Hepatocyte (in vitro differentiated cells): ENCODE data around the gene FBXL12. TPM values are rescaled to one million over a fixed set of nuclear protein-coding genes. Genes with fewer than 3 reads are reported as not detected.
A peak's percentile ranks its signal among the peaks of the same experiment; 100 is the strongest.
"Not testable (repeated sequence)": the region's sequence is repeated elsewhere in the genome, so short reads cannot be mapped to it uniquely, and the experiment has no call there.

Experiments
- DNase-seq: peaks from one replicate; pipeline ENCODE4 v3.0.0-alpha.2; 2016; ENCODE audit warnings: low spot score
- H2AFZ ChIP-seq: fragments of 200-600 bp; sonication (generic); 2 replicates; pipeline ENCODE4 v1.6.0; 2016; ENCODE audit warnings: antibody characterized with exemption, mild to moderate bottlenecking
- H3K27ac ChIP-seq: fragments of 200-600 bp; sonication (generic); 2 replicates; pipeline ENCODE4 v1.5.1; 2016; ENCODE audit warnings: mild to moderate bottlenecking
- H3K27me3 ChIP-seq: fragments of 200-600 bp; sonication (generic); 2 replicates; pipeline ENCODE4 v1.6.1; 2016
- H3K36me3 ChIP-seq: fragments of 200-600 bp; sonication (generic); replicated peaks from 2 replicates; pipeline ENCODE4 v1.5.1; 2016; ENCODE audit warnings: low read depth; ENCODE audit not compliant: insufficient read depth
- H3K4me1 ChIP-seq: fragments of 200-600 bp; sonication (generic); 2 replicates; pipeline ENCODE4 v1.5.1; 2016; ENCODE audit warnings: mild to moderate bottlenecking, moderate library complexity; ENCODE audit not compliant: insufficient read depth
- H3K4me2 ChIP-seq: fragments of 200-600 bp; sonication (generic); 2 replicates; pipeline ENCODE4 v1.6.0; 2016
- H3K4me3 ChIP-seq: fragments of 200-600 bp; sonication (generic); 2 replicates; pipeline ENCODE4 v1.5.1; 2016; ENCODE audit warnings: mild to moderate bottlenecking
- H3K79me2 ChIP-seq: fragments of 200-600 bp; sonication (generic); 2 replicates; pipeline ENCODE4 v1.6.0; 2017; ENCODE audit warnings: mild to moderate bottlenecking
- H3K9me2 ChIP-seq: fragments of 200-600 bp; sonication (generic); replicated peaks from 2 replicates; pipeline ENCODE4 v1.6.0; 2017; ENCODE audit warnings: mild to moderate bottlenecking; ENCODE audit not compliant: insufficient read depth
- H3K9me3 ChIP-seq: fragments of 200-600 bp; sonication (generic); 2 replicates; pipeline ENCODE4 v1.5.1; 2016; ENCODE audit warnings: low read depth, mild to moderate bottlenecking
- H4K20me1 ChIP-seq: fragments of 200-600 bp; sonication (generic); 2 replicates; pipeline ENCODE4 v1.6.0; 2016; ENCODE audit warnings: mild to moderate bottlenecking; ENCODE audit not compliant: insufficient read depth, poor library complexity, severe bottlenecking
- EZH2 ChIP-seq: fragments of 200-600 bp; sonication (generic); IDR thresholded peaks from 2 replicates; pipeline ENCODE4 v1.6.1; 2016; ENCODE audit warnings: antibody characterized with exemption, mild to moderate bottlenecking, borderline replicate concordance
- EZH2phosphoT487 ChIP-seq: fragments of 200-600 bp; sonication (generic); IDR thresholded peaks from one replicate; pipeline ENCODE4 v1.6.1; 2018; ENCODE audit warnings: antibody characterized with exemption, mild to moderate bottlenecking, low read depth, moderate library complexity; ENCODE audit not compliant: unreplicated experiment, severe bottlenecking
- WGBS: methylation state at CpG from one replicate; pipeline ENCODE4 v1.1.6; 2016; ENCODE audit warnings: low lambda C conversion rate; ENCODE audit errors: missing lambda C conversion rate; 5-methylcytosine and 5-hydroxymethylcytosine counted together
- polyA plus RNA-seq: library from polyadenylated mRNA; unstranded; fragments of >200 nt; fragmentation: Nextera tagmentation; extraction: Ambion mirVana; gene quantifications from 2 replicates; pipeline ENCODE4 v1.2.1, GENCODE V29; 2016
- total RNA-seq: library from RNA; depleted of rRNA; stranded (reverse); fragments of >200 nt; gene quantifications from 2 replicates; pipeline ENCODE4 v1.2.3, GENCODE V29; 2014
- TF ChIP-seq, protein P1 (sequence below): fragments of 200-600 bp; sonication (generic); IDR thresholded peaks from 2 replicates; pipeline ENCODE4 v1.5.1; 2016; ENCODE audit warnings: antibody characterized with exemption, mild to moderate bottlenecking; ENCODE audit not compliant: poor library complexity

Gene FBXL12
- total and polyA plus RNA-seq, 2 experiments from 2014 or later, result 33.1 to 42.3 TPM

DNA sequence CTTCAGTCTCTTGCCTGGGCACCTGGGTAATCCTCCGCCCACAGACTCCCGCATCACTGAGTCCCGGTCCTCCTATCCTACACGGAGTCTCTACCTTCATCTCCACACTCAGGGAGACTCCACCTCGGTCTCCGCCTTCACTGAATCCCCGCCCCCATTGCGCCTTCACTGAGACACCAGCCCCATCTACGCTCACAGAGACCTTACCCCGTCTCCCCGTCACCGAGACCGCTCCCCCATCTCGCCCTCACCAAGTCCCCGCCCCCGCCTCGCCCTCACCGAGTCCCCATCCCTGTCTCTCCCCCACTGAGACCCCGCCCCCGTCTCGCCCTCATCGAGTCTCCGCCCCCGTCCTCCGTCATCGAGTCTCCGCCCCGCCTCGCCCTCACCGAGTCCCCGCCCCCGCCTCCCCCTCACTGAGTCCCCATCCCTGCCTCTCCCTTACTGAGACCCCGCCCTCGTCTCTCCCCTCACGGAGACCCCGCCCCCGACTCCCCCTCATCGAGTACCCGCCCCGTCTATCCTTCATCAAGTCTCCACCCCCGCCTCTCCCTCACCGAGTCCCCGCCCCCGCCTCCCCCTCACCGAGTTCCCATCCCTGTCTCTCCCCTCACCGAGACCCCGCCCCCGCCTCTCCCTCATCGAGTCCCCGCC, 27.2 kb downstream of the FBXL12 start:
- Histone ChIP-seq H3K27me3 (no peaks in the 10 kb centered on the region), H2AFZ (peak overlapping the region; percentile 61), H4K20me1 (no peaks in the 10 kb centered on the region), H3K4me3 (peak overlapping the region; percentile 46), H3K4me2 (peak overlapping the region; percentile 69), H3K79me2 (peaks cover 5% of the 10 kb centered on the region), H3K36me3 (no peaks in the 10 kb centered on the region), H3K9me3 (no peaks in the 10 kb centered on the region), H3K9me2 (no peaks in the 10 kb centered on the region), H3K27ac (peak overlapping the region; percentile 99), H3K4me1 (peaks cover 12% of the 10 kb centered on the region)
- 3% methylated on average over 17 of the region's 50 CpGs for WGBS
- DNase-seq, result peak; percentile 100
- TF ChIP-seq EZH2phosphoT487 (no peak), EZH2 (no peak)
- TF ChIP-seq, protein P1, sequence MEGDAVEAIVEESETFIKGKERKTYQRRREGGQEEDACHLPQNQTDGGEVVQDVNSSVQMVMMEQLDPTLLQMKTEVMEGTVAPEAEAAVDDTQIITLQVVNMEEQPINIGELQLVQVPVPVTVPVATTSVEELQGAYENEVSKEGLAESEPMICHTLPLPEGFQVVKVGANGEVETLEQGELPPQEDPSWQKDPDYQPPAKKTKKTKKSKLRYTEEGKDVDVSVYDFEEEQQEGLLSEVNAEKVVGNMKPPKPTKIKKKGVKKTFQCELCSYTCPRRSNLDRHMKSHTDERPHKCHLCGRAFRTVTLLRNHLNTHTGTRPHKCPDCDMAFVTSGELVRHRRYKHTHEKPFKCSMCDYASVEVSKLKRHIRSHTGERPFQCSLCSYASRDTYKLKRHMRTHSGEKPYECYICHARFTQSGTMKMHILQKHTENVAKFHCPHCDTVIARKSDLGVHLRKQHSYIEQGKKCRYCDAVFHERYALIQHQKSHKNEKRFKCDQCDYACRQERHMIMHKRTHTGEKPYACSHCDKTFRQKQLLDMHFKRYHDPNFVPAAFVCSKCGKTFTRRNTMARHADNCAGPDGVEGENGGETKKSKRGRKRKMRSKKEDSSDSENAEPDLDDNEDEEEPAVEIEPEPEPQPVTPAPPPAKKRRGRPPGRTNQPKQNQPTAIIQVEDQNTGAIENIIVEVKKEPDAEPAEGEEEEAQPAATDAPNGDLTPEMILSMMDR, result no peak

DNA sequence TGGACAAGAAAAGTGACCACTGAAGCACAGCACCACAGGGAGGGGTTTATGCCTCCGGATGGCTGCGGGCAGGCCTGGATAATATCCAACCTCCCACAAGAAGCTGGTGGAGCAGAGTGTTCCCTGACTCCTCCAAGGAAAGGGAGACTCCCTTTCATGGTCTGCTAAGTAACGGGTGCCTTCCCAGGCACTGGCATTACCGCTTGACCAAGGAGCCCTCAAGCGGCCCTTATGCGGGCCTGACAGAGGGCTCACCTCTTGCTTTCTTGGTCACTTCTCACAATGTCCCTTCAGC, 27.9 kb downstream of the FBXL12 start:
- Histone ChIP-seq H3K4me2 (peak overlapping the region; percentile 69), H3K4me1 (peaks cover 16% of the 10 kb centered on the region), H3K27ac (peak overlapping the region; percentile 95)
- not testable (repeated sequence) for H3K27me3 ChIP-seq, H3K9me3 ChIP-seq, H2AFZ ChIP-seq, H4K20me1 ChIP-seq, H3K9me2 ChIP-seq, H3K4me3 ChIP-seq, H3K79me2 ChIP-seq, H3K36me3 ChIP-seq
- DNase-seq, result peak; percentile 30
- WGBS, result 77% methylated on average over 6 of the region's 6 CpGs

DNA sequence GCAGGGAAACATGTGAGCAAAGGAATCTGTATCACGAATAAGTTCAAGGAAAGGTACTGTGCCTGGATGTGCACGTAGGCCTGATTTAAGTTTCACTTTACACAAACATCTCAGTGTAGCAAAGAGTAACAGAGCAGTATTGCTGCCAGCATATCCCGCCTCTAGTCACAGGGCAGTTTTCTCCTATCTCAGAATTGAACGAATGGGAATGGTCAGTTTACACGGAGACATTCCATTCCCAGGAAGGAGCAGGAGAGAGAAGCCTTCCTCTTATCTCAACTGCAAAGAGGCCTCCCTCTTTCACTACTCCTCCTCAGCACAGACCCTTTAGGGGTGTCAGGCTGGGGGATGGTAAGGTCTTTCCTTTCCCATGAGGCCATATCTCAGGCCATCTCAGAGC, 29.3 kb downstream of the FBXL12 start:
- H3K9me2 ChIP-seq, H3K27me3 ChIP-seq, H3K4me3 ChIP-seq, H3K9me3 ChIP-seq, H3K36me3 ChIP-seq, H4K20me1 ChIP-seq, H3K79me2 ChIP-seq: not testable (repeated sequence)
- Histone ChIP-seq H3K4me1 (peaks cover 17% of the 10 kb centered on the region), H2AFZ (peak overlapping the region; percentile 27), H3K4me2 (peak overlapping the region; percentile 69), H3K27ac (peak overlapping the region; percentile 95)
- WGBS, result 20% methylated on average over 5 of the region's 5 CpGs
- peak; percentile 57 for DNase-seq

DNA sequence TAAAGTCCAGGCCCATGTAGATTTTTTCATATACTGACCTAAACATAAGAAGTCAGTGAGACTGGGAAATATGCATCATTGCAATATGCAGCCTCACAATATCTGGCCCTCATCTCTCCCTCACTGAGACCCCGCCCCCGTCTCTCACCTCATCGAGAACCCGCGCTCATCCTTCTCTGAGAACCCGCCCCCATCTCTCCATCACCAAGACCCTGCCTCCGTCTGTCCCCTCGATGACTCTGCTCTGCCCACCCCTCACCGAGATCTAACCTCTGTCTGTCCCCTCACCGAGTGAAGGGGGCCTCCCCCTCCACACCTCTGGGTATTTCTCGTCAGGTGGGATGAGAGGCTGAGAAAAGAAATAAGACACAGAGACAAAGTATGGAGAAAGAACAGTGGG, 29.8 kb downstream of the FBXL12 start:
- Histone ChIP-seq H4K20me1 (no peaks in the 10 kb centered on the region), H3K36me3 (no peaks in the 10 kb centered on the region), H3K79me2 (peaks cover 5% of the 10 kb centered on the region), H3K9me2 (no peaks in the 10 kb centered on the region), H3K9me3 (no peaks in the 10 kb centered on the region), H3K4me2 (peak overlapping the region; percentile 69), H3K27ac (peak overlapping the region; percentile 95), H3K4me3 (no peak overlapping the region), H3K4me1 (peaks cover 22% of the 10 kb centered on the region), H2AFZ (peak overlapping the region; percentile 27), H3K27me3 (no peaks in the 10 kb centered on the region)
- TF ChIP-seq EZH2phosphoT487 (no peak), EZH2 (no peak)
- TF ChIP-seq, protein P1, result no peak
- peak; percentile 55 for DNase-seq
- 78% methylated on average over 11 of the region's 11 CpGs for WGBS

DNA sequence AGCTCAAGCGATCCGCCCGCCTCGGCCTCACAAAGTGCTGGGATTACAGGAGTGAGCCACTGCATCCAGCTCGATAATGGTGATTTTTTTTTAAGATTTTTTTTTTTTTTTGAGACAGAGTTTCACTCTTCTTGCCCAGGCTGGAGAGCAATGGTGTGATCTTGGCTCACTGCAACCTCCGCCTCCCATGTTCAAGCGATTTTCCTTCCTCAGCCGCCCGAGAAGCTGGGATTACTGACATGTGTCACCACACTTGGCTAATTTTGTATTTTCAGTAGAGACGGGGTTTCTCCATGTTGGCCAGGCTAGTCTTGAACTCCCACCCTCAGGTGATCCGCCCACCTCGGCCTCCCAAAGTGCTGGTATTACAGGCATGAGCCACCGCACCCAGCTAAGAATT, 30.3 kb downstream of the FBXL12 start:
- H3K79me2 ChIP-seq, H3K27me3 ChIP-seq, H3K9me3 ChIP-seq, H3K36me3 ChIP-seq, DNase-seq, H3K4me3 ChIP-seq, H3K9me2 ChIP-seq, H2AFZ ChIP-seq, H4K20me1 ChIP-seq: not testable (repeated sequence)
- Histone ChIP-seq H3K27ac (peak overlapping the region; percentile 95), H3K4me1 (peaks cover 27% of the 10 kb centered on the region), H3K4me2 (peak overlapping the region; percentile 69)
- WGBS, result 95% methylated on average over 13 of the region's 13 CpGs
